NCI-H345 (cell line): ENCODE results near the gene DHX8.

ENCODE experiments used
- DNase-seq: peaks from one replicate; lab custom pipeline; 2025; lab: John Stamatoyannopoulos, UW

The DHX8 gene

DNA sequence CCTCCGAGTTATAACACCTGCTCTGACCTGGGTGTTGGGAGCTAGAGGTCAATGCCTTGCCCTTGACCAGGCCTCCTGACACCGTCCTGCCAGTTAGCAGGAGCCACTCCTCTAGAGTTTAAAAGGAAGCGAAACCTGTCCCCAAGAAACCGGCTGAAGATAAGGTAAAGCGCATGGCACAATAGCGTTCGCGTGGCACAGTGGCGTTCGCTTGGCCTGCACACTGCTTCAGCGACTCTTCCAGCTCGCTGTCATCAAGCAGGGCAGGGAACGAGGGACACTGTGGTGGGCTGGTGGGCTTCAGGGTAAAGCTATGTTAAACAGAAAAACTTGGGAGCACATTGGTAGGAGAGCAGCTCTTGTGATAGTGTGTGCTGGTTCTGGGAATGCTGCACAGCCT lies 90.6 kb downstream of the DHX8 start:
- no peak for DNase-seq

DNA sequence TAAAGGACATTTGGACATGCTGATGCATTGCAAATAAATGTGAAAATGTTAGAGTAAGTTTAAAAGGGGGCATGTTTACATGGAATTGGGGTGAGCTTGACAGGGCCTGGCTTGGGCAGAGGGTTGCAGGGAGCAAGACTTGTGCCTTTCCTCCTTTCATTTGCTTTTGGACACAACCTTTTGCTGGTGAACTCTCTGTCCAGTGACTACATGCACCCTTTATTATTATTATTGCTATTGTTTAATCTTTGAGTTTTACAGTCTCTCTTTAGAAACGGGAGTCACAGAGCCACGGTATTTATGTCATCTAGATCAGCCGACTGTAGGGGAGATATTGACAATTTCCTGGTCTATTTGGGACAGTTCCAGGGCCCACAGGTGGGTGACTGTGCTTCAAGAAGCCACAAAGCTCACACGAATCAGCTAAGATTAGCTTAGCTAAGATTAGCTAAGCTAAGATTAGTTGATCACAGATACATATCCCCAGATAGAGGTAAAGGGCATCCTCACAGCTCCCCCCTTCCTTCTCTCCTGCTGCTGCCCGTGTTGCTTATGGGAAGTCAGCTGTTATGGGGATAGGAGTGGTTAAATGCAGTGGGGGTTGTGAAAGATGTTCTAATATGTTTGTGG lies 91.2 kb downstream of the DHX8 start:
- no peak for DNase-seq
